K562 (cell line): Measurements from ENCODE around the gene MAP1LC3B2. TPM values are rescaled to one million over a fixed set of nuclear protein-coding genes. Genes with fewer than 3 reads are reported as not detected.

Experiments
- ADNP ChIP-seq: fragments of 200-800 bp; sonication (Bioruptor generic); IDR thresholded peaks from 2 replicates; pipeline ENCODE4 v1.6.1; 2016; ENCODE audit warnings: missing genetic modification characterization, missing compliant biosample characterization
- CTCF ChIP-seq, 3 experiments: IDR thresholded peaks in 2 of 3; conservative IDR thresholded peaks in 1 of 3; 2 replicates each; pipeline ENCODE4 v1.5.1; 2011 to 2012; ENCODE audit warnings: low read length in 3 of 3, mild to moderate bottlenecking in 3 of 3, control low read depth in 2 of 3, improper control_type of control experiment in 1 of 3, inconsistent platforms in 1 of 3, low read depth in 1 of 3, mixed read lengths in 1 of 3, moderate library complexity in 1 of 3; ENCODE audit not compliant: insufficient read depth in 2 of 3
- GABPB1 ChIP-seq: sonication (generic); formaldehyde crosslinking; IDR thresholded peaks from 2 replicates; pipeline ENCODE4 v1.8.0; 2022; ENCODE audit warnings: mild to moderate bottlenecking, missing genetic modification reagents
- GATAD2A ChIP-seq: fragments of 450-650 bp; IDR thresholded peaks from 2 replicates; pipeline ENCODE4 v1.6.1; 2017
- HNRNPLL ChIP-seq: fragments of 200-400 bp; formaldehyde crosslinking; IDR thresholded peaks from 2 replicates; pipeline ENCODE4 v1.6.1; 2017; ENCODE audit warnings: low read length, low read depth, mild to moderate bottlenecking; ENCODE audit not compliant: poor library complexity, severe bottlenecking
- KAT7 ChIP-seq: sonication (generic); formaldehyde crosslinking; IDR thresholded peaks from 2 replicates; pipeline ENCODE4 v1.8.0; 2022; ENCODE audit warnings: missing genetic modification reagents, mild to moderate bottlenecking, borderline replicate concordance
- MXI1 ChIP-seq: IDR thresholded peaks from 2 replicates; pipeline ENCODE4 v1.6.1; 2011; ENCODE audit warnings: low read depth, mild to moderate bottlenecking, improper control_type of control experiment, low read length
- NCOA1 ChIP-seq: fragments of 450-650 bp; IDR thresholded peaks from 2 replicates; pipeline ENCODE4 v1.6.1; 2016; ENCODE audit warnings: low read depth
- NCOA6 ChIP-seq: fragments of 450-650 bp; IDR thresholded peaks from 2 replicates; pipeline ENCODE4 v1.6.1; 2017; ENCODE audit warnings: mild to moderate bottlenecking
- NR2C1 ChIP-seq, 2 experiments: fragments of 450-650 bp; IDR thresholded peaks; 2 replicates each; pipeline ENCODE4 v1.6.1; 2017; ENCODE audit warnings: mild to moderate bottlenecking in 2 of 2, antibody characterized with exemption in 1 of 2, inconsistent platforms in 1 of 2, missing compliant biosample characterization in 1 of 2, missing genetic modification characterization in 1 of 2
- NRF1 ChIP-seq, 2 experiments: fragments of 450-650 bp; IDR thresholded peaks in 1 of 2; conservative IDR thresholded peaks in 1 of 2; 2 replicates each; pipeline ENCODE4 v1.6.1; 2014; ENCODE audit warnings: mild to moderate bottlenecking in 2 of 2
- RFX1 ChIP-seq: fragments of 450-650 bp; IDR thresholded peaks from 2 replicates; pipeline ENCODE4 v1.6.1; 2016; ENCODE audit warnings: mild to moderate bottlenecking, moderate library complexity
- SP1 ChIP-seq: sonication (generic); formaldehyde crosslinking; IDR thresholded peaks from 2 replicates; pipeline ENCODE4 v1.8.1; 2022; ENCODE audit warnings: mild to moderate bottlenecking, missing genetic modification reagents
- SREBF1 ChIP-seq: fragments of 150-350 bp; IDR thresholded peaks from 2 replicates; pipeline ENCODE4 v1.6.1; 2014; ENCODE audit warnings: antibody characterized with exemption, low read depth, low read length, borderline replicate concordance
- TAF7 ChIP-seq: fragments of 450-650 bp; IDR thresholded peaks from 2 replicates; pipeline ENCODE4 v1.6.1; 2016; ENCODE audit warnings: missing genetic modification characterization, missing compliant biosample characterization
- TCFL5 ChIP-seq: fragments of 250-450 bp; sonication (Bioruptor Pico); conservative IDR thresholded peaks from 2 replicates; pipeline ENCODE4 v1.6.1; 2021; ENCODE audit warnings: mild to moderate bottlenecking, moderate library complexity, matching md5 sums
- THRA ChIP-seq: fragments of 450-650 bp; IDR thresholded peaks from 2 replicates; pipeline ENCODE4 v1.6.1; 2017; ENCODE audit warnings: mild to moderate bottlenecking, moderate library complexity
- ZNF239 ChIP-seq: fragments of 250-450 bp; sonication (Bioruptor Pico); IDR thresholded peaks from 2 replicates; pipeline ENCODE4 v1.4.0; 2020; ENCODE audit warnings: mild to moderate bottlenecking
- ZNF253 ChIP-seq: fragments of 250-450 bp; sonication (Bioruptor Pico); conservative IDR thresholded peaks from 2 replicates; pipeline ENCODE4 v1.6.1; 2021; ENCODE audit warnings: mild to moderate bottlenecking
- ZNF274 ChIP-seq: IDR thresholded peaks from 2 replicates; pipeline ENCODE4 v1.6.1; 2011; ENCODE audit warnings: low read depth, mild to moderate bottlenecking, low read length, moderate library complexity, borderline replicate concordance
- ZNF592 ChIP-seq: fragments of 450-650 bp; IDR thresholded peaks from 2 replicates; pipeline ENCODE4 v1.6.1; 2017; ENCODE audit warnings: antibody characterized with exemption, mild to moderate bottlenecking
- ZNF764 ChIP-seq: fragments of 250-450 bp; sonication (Bioruptor Pico); IDR thresholded peaks from 2 replicates; pipeline ENCODE4 v1.4.0; 2020; ENCODE audit warnings: low read depth, mild to moderate bottlenecking, moderate library complexity
- polyA plus RNA-seq, 8 experiments: library from polyadenylated mRNA; depleted of rRNA in 4 of 8; stranded (reverse) in 5 of 8; unstranded in 3 of 8; fragments of >200 nt; fragmentation: Nextera tagmentation in 2 of 8; fragmentation: Illumina TruSeq in 1 of 8; extraction: Ambion mirVana in 2 of 8; extraction: Trizol in 1 of 8; gene quantifications; 2 replicates each; pipeline versions ENCODE4 v1.2.1 to v1.2.3, GENCODE V29; 2011 to 2014; ENCODE audit warnings: inconsistent platforms in 1 of 8, missing spikeins in 1 of 8
- total RNA-seq, 7 experiments: library from RNA; depleted of rRNA in 6 of 7; stranded (reverse); fragments of >200 nt in 6 of 7; fragmentation: Illumina TruSeq in 2 of 7; extraction: Trizol in 2 of 7; gene quantifications; 2 replicates each; pipeline versions ENCODE4 v1.2.1 to v1.2.3, GENCODE V29; 2011 to 2021; ENCODE audit warnings: low replicate concordance in 1 of 7

Gene MAP1LC3B2
- total and polyA plus RNA-seq, 9 of the 15 experiments (the other 6 are each of a cell fraction or from before 2014, with no cell fraction given): 0.53 to 2.8 (median 0.76) TPM; not detected in 2

- 0 out of 2 replicates have a peak, but pooled peaks have one; percentile 42 for TF ChIP-seq ZNF592
- TF ChIP-seq CTCF (IDR thresholded peaks at IDR 0.05 in 2 of 3, conservative IDR thresholded peaks at IDR 0.05 in 1 of 3; ENCODE audit: insufficient read depth in 2 of 3, low read depth in 1 of 3, low read length in 3 of 3): no peak
- TF ChIP-seq GATAD2A: no peak
- no peak; the same call in 1 of the 2 replicates for TF ChIP-seq SP1
- no peak for TF ChIP-seq ZNF764 (CRISPR knock-in tag)
- TF ChIP-seq NRF1 (conservative IDR thresholded peaks at IDR 0.05 in 1 of 2, IDR thresholded peaks at IDR 0.05 in 1 of 2): no peak
- TF ChIP-seq SREBF1: no peak
- TF ChIP-seq ADNP (tag): peak; percentile 45; the same call in 1 of the 2 replicates
- no peak for TF ChIP-seq ZNF239 (CRISPR knock-in tag)
- no peak for TF ChIP-seq NCOA1
- no peak for TF ChIP-seq MXI1
- no peak for TF ChIP-seq NR2C1 (IDR thresholded peaks at IDR 0.05)
- TF ChIP-seq NR2C1 (tag; IDR thresholded peaks at IDR 0.05): 0 out of 2 replicates have a peak, but pooled peaks have one; percentile 24
- TF ChIP-seq RFX1: no peak
- TF ChIP-seq GABPB1: no peak
- TF ChIP-seq NCOA6: no peak
- TF ChIP-seq TCFL5 (CRISPR knock-in tag): no peak
- TF ChIP-seq KAT7 (CRISPR knock-in tag): no peak
- TF ChIP-seq ZNF253 (CRISPR knock-in tag): no peak
- no peak for TF ChIP-seq THRA
- no peak for TF ChIP-seq TAF7 (tag)
- TF ChIP-seq ZNF274: no peak
- no peak for TF ChIP-seq HNRNPLL
These were observed 24.7 kb upstream of the MAP1LC3B2 start (continued) for GRCh38 chr12:116534311-116535121.
